WTC11 (cell line): Measurements from ENCODE around the gene APCDD1.

Experiments
- AFF4 ChIP-seq: sonication (generic); formaldehyde crosslinking; IDR thresholded peaks from 2 replicates; pipeline ENCODE4 v1.8.1; 2023; ENCODE audit warnings: mild to moderate bottlenecking, missing genetic modification reagents, borderline replicate concordance
- CREB1 ChIP-seq: sonication (generic); formaldehyde crosslinking; IDR thresholded peaks from 2 replicates; pipeline ENCODE4 v1.8.0; 2023; ENCODE audit warnings: mild to moderate bottlenecking, missing genetic modification reagents
- CTCF ChIP-seq: fragments of 200-600 bp; IDR thresholded peaks from 2 replicates; pipeline ENCODE4 v1.8.0; 2022; ENCODE audit warnings: antibody characterized with exemption
- JUN ChIP-seq: sonication (generic); formaldehyde crosslinking; IDR thresholded peaks from 2 replicates; pipeline ENCODE4 v1.8.0; 2023; ENCODE audit warnings: mild to moderate bottlenecking, missing genetic modification reagents
- SMAD3 ChIP-seq: sonication (generic); formaldehyde crosslinking; IDR thresholded peaks from 2 replicates; pipeline ENCODE4 v1.8.0; 2022; ENCODE audit warnings: missing genetic modification reagents, mild to moderate bottlenecking, borderline replicate concordance
- ZNF425 ChIP-seq: fragments of 250-450 bp; sonication (Bioruptor Pico); conservative IDR thresholded peaks from 2 replicates; pipeline ENCODE4 v1.9.0; 2021; ENCODE audit warnings: mild to moderate bottlenecking
- TF ChIP-seq, protein P1 (sequence below): sonication (generic); formaldehyde crosslinking; IDR thresholded peaks from 2 replicates; pipeline ENCODE4 v1.8.1; 2023; ENCODE audit warnings: mild to moderate bottlenecking, missing genetic modification reagents, moderate library complexity
- TF ChIP-seq, protein P2 (sequence below): sonication (generic); formaldehyde crosslinking; IDR thresholded peaks from 2 replicates; pipeline ENCODE4 v1.8.1; 2023; ENCODE audit warnings: mild to moderate bottlenecking, missing genetic modification reagents

DNA sequence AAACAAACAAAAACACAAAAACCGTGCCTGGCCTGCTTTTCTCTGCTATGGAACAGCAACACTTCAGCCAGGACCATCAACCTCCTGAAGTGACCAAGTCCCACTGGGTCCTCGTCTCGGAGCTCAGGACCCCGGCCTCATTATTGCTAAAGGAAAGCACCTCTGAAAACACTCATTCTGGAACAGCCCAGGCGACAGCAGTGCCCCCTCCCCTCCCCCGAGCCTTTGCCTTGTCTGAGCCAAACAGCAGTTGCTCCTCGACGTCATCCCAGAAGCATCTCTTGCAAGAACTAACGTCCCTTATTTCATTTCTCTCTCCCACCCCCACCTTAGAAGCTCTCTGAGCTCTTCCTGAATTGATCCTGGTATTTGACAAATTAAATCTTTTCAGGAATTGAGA, 27.4 kb downstream of the APCDD1 start:
- TF ChIP-seq CTCF (no peak), SMAD3 (CRISPR knock-in tag) (no peak), ZNF425 (CRISPR knock-in tag) (no peak), JUN (CRISPR knock-in tag) (no peak), CREB1 (CRISPR knock-in tag) (no peak), AFF4 (CRISPR knock-in tag) (no peak)
- TF ChIP-seq, protein P1, sequence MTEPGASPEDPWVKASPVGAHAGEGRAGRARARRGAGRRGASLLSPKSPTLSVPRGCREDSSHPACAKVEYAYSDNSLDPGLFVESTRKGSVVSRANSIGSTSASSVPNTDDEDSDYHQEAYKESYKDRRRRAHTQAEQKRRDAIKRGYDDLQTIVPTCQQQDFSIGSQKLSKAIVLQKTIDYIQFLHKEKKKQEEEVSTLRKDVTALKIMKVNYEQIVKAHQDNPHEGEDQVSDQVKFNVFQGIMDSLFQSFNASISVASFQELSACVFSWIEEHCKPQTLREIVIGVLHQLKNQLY: no peak
- TF ChIP-seq, protein P2, sequence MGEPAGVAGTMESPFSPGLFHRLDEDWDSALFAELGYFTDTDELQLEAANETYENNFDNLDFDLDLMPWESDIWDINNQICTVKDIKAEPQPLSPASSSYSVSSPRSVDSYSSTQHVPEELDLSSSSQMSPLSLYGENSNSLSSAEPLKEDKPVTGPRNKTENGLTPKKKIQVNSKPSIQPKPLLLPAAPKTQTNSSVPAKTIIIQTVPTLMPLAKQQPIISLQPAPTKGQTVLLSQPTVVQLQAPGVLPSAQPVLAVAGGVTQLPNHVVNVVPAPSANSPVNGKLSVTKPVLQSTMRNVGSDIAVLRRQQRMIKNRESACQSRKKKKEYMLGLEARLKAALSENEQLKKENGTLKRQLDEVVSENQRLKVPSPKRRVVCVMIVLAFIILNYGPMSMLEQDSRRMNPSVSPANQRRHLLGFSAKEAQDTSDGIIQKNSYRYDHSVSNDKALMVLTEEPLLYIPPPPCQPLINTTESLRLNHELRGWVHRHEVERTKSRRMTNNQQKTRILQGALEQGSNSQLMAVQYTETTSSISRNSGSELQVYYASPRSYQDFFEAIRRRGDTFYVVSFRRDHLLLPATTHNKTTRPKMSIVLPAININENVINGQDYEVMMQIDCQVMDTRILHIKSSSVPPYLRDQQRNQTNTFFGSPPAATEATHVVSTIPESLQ (CRISPR knock-in tag): no peak
